CD4-positive, CD25-positive, alpha-beta regulatory T cell (primary cell): Measurements from ENCODE around the gene BLTP3A. TPM values are rescaled to one million over a fixed set of nuclear protein-coding genes. Genes with fewer than 3 reads are reported as not detected.
"Not testable (repeated sequence)": the region's sequence is repeated elsewhere in the genome, so short reads cannot be mapped to it uniquely, and the experiment has no call there.

ENCODE experiments used
- ATAC-seq, 2 donors: fragments of 150-1000 bp; cut with Tn5 transposase; one replicate each; pipeline ENCODE4 v1.10.0; 2021; ENCODE audit warnings: low read depth in 2 of 2, moderate number of reproducible peaks in 2 of 2, moderate library complexity in 1 of 2
- DNase-seq, 3 donors: peaks; one replicate each; pipeline versions ENCODE4 v3.0.0 to v3.0.0-alpha.2; 2012 to 2022; ENCODE audit warnings: mixed read lengths in 1 of 3
- H3K27ac ChIP-seq: one replicate; pipeline ENCODE4 v1.7.0; 2013; ENCODE audit warnings: mild to moderate bottlenecking, low read length; ENCODE audit not compliant: insufficient read depth, poor library complexity, severe bottlenecking
- H3K27me3 ChIP-seq: one replicate; pipeline ENCODE4 v1.7.0; 2013; ENCODE audit warnings: low read length; ENCODE audit not compliant: control insufficient read depth, insufficient read depth
- H3K36me3 ChIP-seq: one replicate; pipeline ENCODE4 v1.7.0; 2013; ENCODE audit warnings: mild to moderate bottlenecking, low read length, moderate library complexity; ENCODE audit not compliant: control insufficient read depth, insufficient read depth
- H3K4me1 ChIP-seq: 2 replicates; pipeline ENCODE4 v1.7.0; 2013; ENCODE audit warnings: mild to moderate bottlenecking, low read length; ENCODE audit not compliant: insufficient read depth, control insufficient read depth, poor library complexity, severe bottlenecking
- H3K4me3 ChIP-seq: one replicate; pipeline ENCODE4 v1.7.0; 2013; ENCODE audit warnings: low read depth, mild to moderate bottlenecking, low read length, moderate library complexity
- H3K9me3 ChIP-seq, 2 experiments: 1 replicate in 1 of 2; 2 replicates in 1 of 2; pipeline ENCODE4 v1.7.0; 2013; ENCODE audit warnings: low read length in 2 of 2, mild to moderate bottlenecking in 1 of 2, moderate library complexity in 1 of 2; ENCODE audit not compliant: control insufficient read depth in 2 of 2
- H3K27ac Mint-ChIP-seq, 3 donors: one replicate each; pipeline ENCODE4 v1.8.0; 2020 to 2022; ENCODE audit warnings: mild to moderate bottlenecking in 3 of 3, mixed read lengths in 3 of 3, moderate library complexity in 2 of 3
- H3K27me3 Mint-ChIP-seq: one replicate; pipeline ENCODE4 v1.8.0; 2022; ENCODE audit warnings: mild to moderate bottlenecking, mixed read lengths
- H3K36me3 Mint-ChIP-seq: one replicate; pipeline ENCODE4 v1.8.0; 2020; ENCODE audit warnings: mixed read lengths
- H3K4me1 Mint-ChIP-seq, 4 donors: one replicate each; pipeline ENCODE4 v1.8.0; 2020 to 2022; ENCODE audit warnings: mixed read lengths in 4 of 4, mild to moderate bottlenecking in 1 of 4
- H3K4me3 Mint-ChIP-seq, 4 donors: one replicate each; pipeline ENCODE4 v1.8.0; 2020 to 2022; ENCODE audit warnings: mild to moderate bottlenecking in 4 of 4, mixed read lengths in 4 of 4, moderate library complexity in 3 of 4
- H3K9me3 Mint-ChIP-seq, 7 donors: one replicate each; pipeline ENCODE4 v1.8.0; 2020 to 2022; ENCODE audit warnings: mixed read lengths in 7 of 7, mild to moderate bottlenecking in 3 of 7, moderate library complexity in 2 of 7
- polyA plus RNA-seq, 4 donors: library from polyadenylated mRNA; unstranded; fragments of 300-500 nt; fragmentation: Illumina TruSeq; gene quantifications; one replicate each; pipeline ENCODE4 v1.2.3, GENCODE V29; 2021
- total RNA-seq: library from RNA; stranded (reverse); gene quantifications from one replicate; pipeline ENCODE4 v1.2.3, GENCODE V29; 2022

Gene BLTP3A
- total and polyA plus RNA-seq, 5 donors from 2014 or later, result 0.95 to 7.1 (median 1.1) TPM

DNA sequence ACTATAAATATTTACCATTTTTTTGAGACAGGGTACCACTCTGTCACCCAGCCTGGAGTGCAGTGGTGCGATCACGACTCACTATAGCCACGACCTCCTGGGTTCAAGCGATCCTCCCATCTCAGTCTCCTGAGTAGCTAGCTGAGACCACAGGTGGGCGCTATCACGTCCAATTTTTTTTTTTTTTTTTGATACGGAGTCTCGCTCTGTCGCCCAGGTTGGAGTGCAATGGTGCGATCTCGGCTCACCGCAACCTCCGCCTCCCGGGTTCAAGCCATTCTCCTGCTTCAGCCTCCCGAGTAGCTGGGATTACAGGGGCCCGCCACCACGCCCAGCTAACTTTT, 35.4 kb upstream of the BLTP3A start:
- not testable (repeated sequence) for H3K9me3 Mint-ChIP-seq, H3K4me3 Mint-ChIP-seq, H3K36me3 ChIP-seq, H3K36me3 Mint-ChIP-seq, H3K9me3 ChIP-seq, H3K27me3 Mint-ChIP-seq, H3K27ac Mint-ChIP-seq, H3K27me3 ChIP-seq
- DNase-seq (peak; percentile 1 to 68 (median 46)), ATAC-seq (peak in 1 of 2 donors; percentile 7)
- peaks cover 18% of the 10 kb centered on the region for H3K4me1 ChIP-seq
- H3K4me1 Mint-ChIP-seq, result peaks cover 0 to 21% (median 3%) of the 10 kb centered on the region in 4 donors
- H3K4me3 ChIP-seq, result peak overlapping the region; percentile 26
- H3K27ac ChIP-seq, result peak overlapping the region; percentile 89

DNA sequence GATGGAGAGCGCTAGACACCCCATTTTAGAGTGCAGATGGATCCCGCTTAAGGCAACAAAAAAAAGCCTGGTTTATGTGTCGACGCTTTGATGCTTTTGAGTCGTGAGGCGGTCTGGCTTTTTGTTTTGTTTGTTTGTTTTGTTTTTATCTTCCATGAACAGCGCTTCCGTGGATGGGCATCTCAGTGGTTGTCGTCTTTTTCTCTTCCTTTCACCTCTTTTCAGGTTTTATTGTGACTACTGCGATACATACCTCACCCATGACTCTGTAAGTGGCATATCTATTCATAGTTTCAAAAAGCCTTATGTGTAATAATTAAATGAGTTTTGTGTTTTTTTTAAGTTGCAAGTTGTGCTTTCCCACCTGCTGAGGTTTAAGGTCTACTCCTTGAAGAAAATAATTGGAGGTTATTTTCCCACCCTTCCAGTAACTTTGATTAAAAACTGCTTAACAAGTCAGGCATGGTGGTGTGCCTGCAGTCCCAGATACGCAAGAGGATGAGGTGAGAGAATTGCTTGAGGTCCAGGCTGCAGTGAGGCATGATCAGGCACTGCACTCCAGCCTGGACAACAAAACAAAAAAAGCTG, 34.1 kb upstream of the BLTP3A start:
- Histone ChIP-seq H3K4me3 (peak overlapping the region; percentile 93), H3K27ac (peak overlapping the region; percentile 89), H3K9me3 (no peaks in the 10 kb centered on the region), H3K36me3 (peaks cover 9% of the 10 kb centered on the region), H3K4me1 (peaks cover 18% of the 10 kb centered on the region), H3K27me3 (no peaks in the 10 kb centered on the region)
- Mint-ChIP-seq H3K27ac (no peak overlapping the region), H3K27me3 (no peaks in the 10 kb centered on the region), H3K4me3 (no peak overlapping the region), H3K4me1 (peaks cover 0 to 23% (median 7%) of the 10 kb centered on the region in 4 donors), H3K9me3 (no peaks in the 10 kb centered on the region), H3K36me3 (peaks cover 6% of the 10 kb centered on the region)
- ATAC-seq (no peak), DNase-seq (no peak)

DNA sequence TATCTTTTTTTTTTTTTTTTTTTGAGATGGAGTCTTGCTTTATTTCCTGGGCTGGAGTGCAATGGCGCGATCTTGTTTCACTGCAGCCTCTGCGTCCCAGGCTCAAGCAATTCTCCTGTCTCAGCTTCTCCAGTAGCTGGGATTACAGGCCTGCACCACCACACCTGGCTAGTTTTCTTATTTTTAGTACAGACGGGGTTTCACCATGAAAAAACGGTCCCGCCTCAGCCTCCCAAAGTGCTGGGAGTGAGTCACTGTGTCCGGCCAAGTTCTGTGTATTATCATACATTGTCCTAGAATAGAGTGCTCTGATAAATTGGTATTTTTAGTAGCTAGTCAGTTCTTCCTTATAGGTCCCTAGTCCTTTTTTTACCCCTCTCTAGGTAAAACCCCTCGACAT, 31.8 kb upstream of the BLTP3A start:
- H3K27ac Mint-ChIP-seq, result peak overlapping the region in 1 of 3 donors; percentile 23
- ATAC-seq (no peak), DNase-seq (no peak)
- Histone ChIP-seq H3K4me3 (no peak overlapping the region), H3K4me1 (peaks cover 18% of the 10 kb centered on the region), H3K27ac (no peak overlapping the region), H3K9me3 (no peaks in the 10 kb centered on the region), H3K27me3 (no peaks in the 10 kb centered on the region), H3K36me3 (peaks cover 21% of the 10 kb centered on the region)
- H3K4me3 Mint-ChIP-seq, result peak overlapping the region in 1 of 4 donors; percentile 47
- peaks cover 14% of the 10 kb centered on the region for H3K36me3 Mint-ChIP-seq
- no peaks in the 10 kb centered on the region for H3K9me3 Mint-ChIP-seq
- H3K4me1 Mint-ChIP-seq, result peaks cover 0 to 26% (median 9%) of the 10 kb centered on the region in 4 donors
- no peaks in the 10 kb centered on the region for H3K27me3 Mint-ChIP-seq

DNA sequence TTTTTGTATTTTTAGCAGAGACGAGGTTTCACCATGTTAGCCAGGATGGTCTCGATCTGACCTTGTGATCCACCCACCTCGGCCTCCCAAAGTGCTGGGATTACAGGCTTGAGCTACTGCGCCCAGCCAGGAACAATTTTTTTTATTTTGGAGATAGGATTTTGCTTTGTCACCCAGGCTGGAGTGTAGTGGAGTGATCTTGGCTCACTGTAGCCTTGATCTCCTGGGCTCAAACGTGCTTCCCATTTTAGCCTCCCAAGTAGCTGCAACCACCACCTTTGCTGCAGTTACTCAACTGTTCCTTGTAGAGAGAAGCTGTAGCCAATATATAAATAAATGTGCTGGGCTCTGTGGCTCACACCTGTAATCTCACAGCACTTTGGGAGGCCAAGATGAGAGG, 30.2 kb upstream of the BLTP3A start:
- ATAC-seq, H3K4me3 Mint-ChIP-seq, H3K9me3 ChIP-seq, H3K27ac Mint-ChIP-seq, H3K27me3 Mint-ChIP-seq, H3K27ac ChIP-seq, DNase-seq, H3K9me3 Mint-ChIP-seq, H3K4me3 ChIP-seq, H3K27me3 ChIP-seq: not testable (repeated sequence)
- peaks cover 0 to 23% (median 8%) of the 10 kb centered on the region in 4 donors for H3K4me1 Mint-ChIP-seq
- Histone ChIP-seq H3K4me1 (peaks cover 18% of the 10 kb centered on the region), H3K36me3 (peaks cover 28% of the 10 kb centered on the region)
- H3K36me3 Mint-ChIP-seq, result peaks cover 15% of the 10 kb centered on the region

DNA sequence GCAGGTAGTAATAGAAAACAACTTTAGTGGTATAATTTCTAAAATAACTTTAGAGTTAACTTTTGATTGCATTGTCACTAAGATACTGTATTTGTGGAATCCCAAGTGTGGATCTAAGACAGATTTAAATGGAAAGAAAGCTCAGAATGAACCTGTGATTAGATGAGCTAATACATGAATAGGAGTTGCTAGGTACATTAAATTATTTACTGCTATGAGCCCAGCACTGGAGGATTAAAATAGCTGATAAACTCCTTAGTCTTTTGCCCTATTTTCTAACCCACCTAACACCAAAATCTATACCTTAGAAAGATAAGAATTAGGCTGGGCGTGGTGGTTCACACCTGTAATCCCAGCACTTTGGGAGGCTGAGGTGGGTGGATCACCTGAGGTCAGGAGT, 23.7 kb upstream of the BLTP3A start:
- no peak overlapping the region for H3K4me3 ChIP-seq
- ATAC-seq (no peak), DNase-seq (no peak)
- Mint-ChIP-seq H3K4me3 (no peak overlapping the region), H3K27me3 (no peaks in the 10 kb centered on the region), H3K4me1 (peaks cover 10 to 15% (median 12%) of the 10 kb centered on the region in 4 donors), H3K27ac (no peak overlapping the region), H3K9me3 (no peaks in the 10 kb centered on the region), H3K36me3 (peaks cover 40% of the 10 kb centered on the region)
- H3K4me1 ChIP-seq, result no peaks in the 10 kb centered on the region
- H3K36me3 ChIP-seq, result peaks cover 69% of the 10 kb centered on the region
- no peak overlapping the region for H3K27ac ChIP-seq
- no peaks in the 10 kb centered on the region for H3K27me3 ChIP-seq
- H3K9me3 ChIP-seq, result no peaks in the 10 kb centered on the region

DNA sequence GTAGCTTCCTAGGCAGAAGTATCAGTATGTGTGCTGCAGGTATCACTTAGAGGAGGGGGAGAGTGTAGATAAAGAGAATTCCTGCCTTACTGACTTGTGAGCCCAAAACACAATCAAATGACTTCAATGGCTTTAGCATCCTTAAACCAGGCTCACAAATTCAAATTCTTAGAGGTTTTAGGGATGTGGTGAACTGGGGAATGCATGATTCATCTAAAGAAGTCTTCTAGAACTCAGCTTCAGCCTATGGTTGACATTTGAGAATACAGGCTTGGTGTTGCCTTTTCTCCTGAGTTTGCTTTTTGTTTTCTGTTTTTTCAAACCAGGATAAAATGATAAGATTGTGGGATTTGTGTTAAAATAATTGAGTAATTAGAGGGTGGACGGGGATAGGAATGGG, 20.2 kb upstream of the BLTP3A start:
- no peak overlapping the region for H3K27ac ChIP-seq
- no peaks in the 10 kb centered on the region for H3K4me1 ChIP-seq
- H3K36me3 Mint-ChIP-seq, result peaks cover 51% of the 10 kb centered on the region
- H3K4me3 Mint-ChIP-seq, result no peak overlapping the region
- DNase-seq (no peak), ATAC-seq (no peak)
- no peaks in the 10 kb centered on the region for H3K27me3 Mint-ChIP-seq
- no peaks in the 10 kb centered on the region for H3K27me3 ChIP-seq
- no peaks in the 10 kb centered on the region for H3K9me3 Mint-ChIP-seq
- peak overlapping the region in 1 of 3 donors; percentile 18 for H3K27ac Mint-ChIP-seq
- H3K9me3 ChIP-seq, result no peaks in the 10 kb centered on the region
- H3K36me3 ChIP-seq, result peaks cover 70% of the 10 kb centered on the region
- H3K4me1 Mint-ChIP-seq, result peaks cover 10 to 12% (median 11%) of the 10 kb centered on the region in 4 donors
- no peak overlapping the region for H3K4me3 ChIP-seq

DNA sequence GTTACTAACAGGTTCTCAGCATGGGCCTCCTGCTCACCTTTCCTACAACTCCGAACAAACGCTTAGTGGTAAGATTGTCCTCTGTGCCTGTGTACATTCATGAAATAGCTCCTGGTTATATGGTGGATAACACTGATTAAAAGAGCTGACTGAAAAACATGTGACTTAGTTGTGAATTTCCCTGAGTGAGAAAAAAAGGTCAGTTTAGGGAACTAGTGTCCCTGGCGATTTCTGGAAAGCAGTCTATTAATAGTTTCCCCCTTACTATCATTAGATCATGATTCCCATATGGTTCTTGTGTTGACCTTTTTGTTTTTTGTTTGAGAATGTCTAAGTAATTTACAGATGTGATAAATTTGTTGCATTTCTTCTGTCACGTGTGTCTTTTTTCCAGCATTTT, 18.9 kb upstream of the BLTP3A start:
- Histone ChIP-seq H3K27ac (no peak overlapping the region), H3K27me3 (no peaks in the 10 kb centered on the region), H3K4me1 (no peaks in the 10 kb centered on the region), H3K4me3 (no peak overlapping the region), H3K36me3 (peaks cover 59% of the 10 kb centered on the region), H3K9me3 (no peaks in the 10 kb centered on the region)
- DNase-seq (no peak), ATAC-seq (no peak)
- no peaks in the 10 kb centered on the region for H3K27me3 Mint-ChIP-seq
- H3K36me3 Mint-ChIP-seq, result peaks cover 46% of the 10 kb centered on the region
- no peaks in the 10 kb centered on the region for H3K9me3 Mint-ChIP-seq
- no peak overlapping the region for H3K4me3 Mint-ChIP-seq
- H3K27ac Mint-ChIP-seq, result no peak overlapping the region
- peaks cover 10 to 12% (median 11%) of the 10 kb centered on the region in 4 donors for H3K4me1 Mint-ChIP-seq

DNA sequence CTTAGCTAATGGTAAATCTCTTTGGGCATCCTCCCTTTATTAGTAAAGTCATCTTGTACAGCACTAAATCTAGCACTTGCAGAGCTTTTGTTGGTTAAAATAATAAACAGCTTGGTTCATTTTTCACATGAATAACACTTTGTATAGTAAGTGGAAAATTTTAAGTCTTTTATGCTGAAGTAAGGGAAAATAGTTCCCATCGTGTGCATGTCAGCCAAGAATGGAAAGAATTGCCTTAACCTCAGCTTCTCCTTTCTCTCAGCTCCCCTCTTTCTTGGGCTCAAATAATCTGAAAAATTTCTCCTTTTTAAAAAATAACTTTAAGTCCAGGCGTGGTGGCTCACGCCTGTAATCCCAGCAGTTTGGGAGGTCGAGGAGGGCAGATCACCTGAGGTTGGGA, 18.0 kb upstream of the BLTP3A start:
- no peaks in the 10 kb centered on the region for H3K9me3 ChIP-seq
- Mint-ChIP-seq H3K4me1 (peaks cover 10 to 12% (median 11%) of the 10 kb centered on the region in 4 donors), H3K27me3 (no peaks in the 10 kb centered on the region), H3K27ac (no peak overlapping the region), H3K4me3 (no peak overlapping the region), H3K36me3 (peaks cover 49% of the 10 kb centered on the region), H3K9me3 (no peaks in the 10 kb centered on the region)
- DNase-seq (no peak), ATAC-seq (no peak)
- H3K4me3 ChIP-seq, result no peak overlapping the region
- no peaks in the 10 kb centered on the region for H3K27me3 ChIP-seq
- H3K27ac ChIP-seq, result no peak overlapping the region
- H3K4me1 ChIP-seq, result no peaks in the 10 kb centered on the region
- H3K36me3 ChIP-seq, result peaks cover 49% of the 10 kb centered on the region
